HepG2 (cell line): Measurements from ENCODE around the gene MCM3AP. TPM values are rescaled to one million over a fixed set of nuclear protein-coding genes. Genes with fewer than 3 reads are reported as not detected.
A peak's percentile ranks its signal among the peaks of the same experiment; 100 is the strongest.

ENCODE experiments used
- ARNTL ChIP-seq: sonication (generic); formaldehyde crosslinking; IDR thresholded peaks from 2 replicates; pipeline ENCODE4 v1.4.0; 2020; ENCODE audit warnings: mild to moderate bottlenecking, missing genetic modification reagents
- EZH2 ChIP-seq: conservative IDR thresholded peaks from 2 replicates; pipeline ENCODE4 v1.6.1; 2012; ENCODE audit warnings: mild to moderate bottlenecking, low read depth, low read length, moderate library complexity
- FOSL1 ChIP-seq: sonication (generic); formaldehyde crosslinking; IDR thresholded peaks from 2 replicates; pipeline ENCODE4 v1.9.0; 2021; ENCODE audit warnings: missing genetic modification reagents, borderline replicate concordance
- KDM2A ChIP-seq: sonication (generic); formaldehyde crosslinking; IDR thresholded peaks from 2 replicates; pipeline ENCODE4 v1.4.0; 2020; ENCODE audit warnings: low read depth, missing genetic modification reagents, borderline replicate concordance
- MEIS1 ChIP-seq: sonication (generic); formaldehyde crosslinking; IDR thresholded peaks from 2 replicates; pipeline ENCODE4 v1.9.0; 2021; ENCODE audit warnings: mild to moderate bottlenecking, missing genetic modification reagents, moderate library complexity, borderline replicate concordance
- PAX8 ChIP-seq: sonication (generic); formaldehyde crosslinking; IDR thresholded peaks from 2 replicates; pipeline ENCODE4 v1.8.0; 2022; ENCODE audit warnings: mild to moderate bottlenecking, missing genetic modification reagents, borderline replicate concordance
- RELA ChIP-seq: sonication (generic); formaldehyde crosslinking; IDR thresholded peaks from 2 replicates; pipeline ENCODE4 v1.4.0; 2020; ENCODE audit warnings: missing genetic modification reagents
- RXRB ChIP-seq: IDR thresholded peaks from 2 replicates; pipeline ENCODE4 v1.6.1; 2016; ENCODE audit warnings: borderline replicate concordance, missing genetic modification reagents, missing compliant biosample characterization
- SOX13 ChIP-seq, 3 experiments: fragments of 450-650 bp in 1 of 3; sonication (generic) in 1 of 3; formaldehyde crosslinking in 1 of 3; IDR thresholded peaks in 2 of 3; conservative IDR thresholded peaks in 1 of 3; 2 replicates each; pipeline versions ENCODE4 v1.5.0 to v1.6.1; 2016 to 2020; ENCODE audit warnings: antibody characterized with exemption in 1 of 3, mild to moderate bottlenecking in 1 of 3, missing compliant biosample characterization in 1 of 3, missing genetic modification reagents in 1 of 3, moderate library complexity in 1 of 3
- SOX6 ChIP-seq, 2 experiments: fragments of 450-650 bp in 1 of 2; sonication (generic) in 1 of 2; formaldehyde crosslinking in 1 of 2; IDR thresholded peaks; 2 replicates each; pipeline versions ENCODE4 v1.4.0 to v1.6.1; 2017 to 2020; ENCODE audit warnings: antibody characterized with exemption in 1 of 2, mild to moderate bottlenecking in 1 of 2, missing genetic modification reagents in 1 of 2
- ZNF501 ChIP-seq: sonication (generic); formaldehyde crosslinking; IDR thresholded peaks from 2 replicates; pipeline ENCODE4 v1.5.1; 2020; ENCODE audit warnings: mild to moderate bottlenecking, moderate library complexity, missing genetic modification reagents
- ZNF510 ChIP-seq: sonication (generic); formaldehyde crosslinking; IDR thresholded peaks from 2 replicates; pipeline ENCODE4 v1.4.0; 2020; ENCODE audit warnings: low read depth, mild to moderate bottlenecking, missing genetic modification reagents
- ZNF879 ChIP-seq: sonication (generic); formaldehyde crosslinking; IDR thresholded peaks from 2 replicates; pipeline ENCODE4 v1.8.1; 2023; ENCODE audit warnings: missing genetic modification reagents
- ZSCAN30 ChIP-seq: sonication (generic); formaldehyde crosslinking; IDR thresholded peaks from 2 replicates; pipeline ENCODE4 v1.5.0; 2020; ENCODE audit warnings: mild to moderate bottlenecking, missing genetic modification reagents
- polyA plus RNA-seq, 8 experiments: library from polyadenylated mRNA; depleted of rRNA in 3 of 8; stranded (reverse) in 7 of 8; unstranded in 1 of 8; fragments of >200 nt; fragmentation: Illumina TruSeq in 4 of 8; extraction: Trizol in 4 of 8; gene quantifications; 2 replicates each; pipeline versions ENCODE4 v1.2.1 to v1.2.3, GENCODE V29; 2011 to 2016; ENCODE audit warnings: low read depth in 4 of 8, missing spikeins in 1 of 8, mixed read lengths in 1 of 8; ENCODE audit not compliant: insufficient read depth in 1 of 8
- total RNA-seq, 5 experiments: library from RNA; depleted of rRNA; stranded (reverse); fragments of >200 nt; fragmentation: Illumina TruSeq; extraction: Trizol; gene quantifications; 2 replicates each; pipeline ENCODE4 v1.2.3, GENCODE V29; 2016; ENCODE audit warnings: low read depth in 1 of 5
- TF ChIP-seq, protein P1 (sequence below): sonication (generic); formaldehyde crosslinking; IDR thresholded peaks from 2 replicates; pipeline ENCODE4 v1.8.0; 2022; ENCODE audit warnings: missing genetic modification reagents, mild to moderate bottlenecking, borderline replicate concordance
- TF ChIP-seq, protein P2 (sequence below): sonication (generic); formaldehyde crosslinking; IDR thresholded peaks from 2 replicates; pipeline ENCODE4 v1.4.0; 2020; ENCODE audit warnings: missing genetic modification reagents, borderline replicate concordance
- TF ChIP-seq, protein P3 (sequence below): sonication (generic); formaldehyde crosslinking; conservative IDR thresholded peaks from 2 replicates; pipeline ENCODE4 v1.4.0; 2020; ENCODE audit warnings: missing genetic modification reagents
- TF ChIP-seq, protein P4 (sequence below): sonication (generic); formaldehyde crosslinking; IDR thresholded peaks from 2 replicates; pipeline ENCODE4 v1.4.0; 2020; ENCODE audit warnings: missing genetic modification reagents

MCM3AP gene
- total and polyA plus RNA-seq, 2 of the 13 experiments (the other 11 are each of a cell fraction or from before 2014, with no cell fraction given): 27.0 to 54.7 TPM

DNA sequence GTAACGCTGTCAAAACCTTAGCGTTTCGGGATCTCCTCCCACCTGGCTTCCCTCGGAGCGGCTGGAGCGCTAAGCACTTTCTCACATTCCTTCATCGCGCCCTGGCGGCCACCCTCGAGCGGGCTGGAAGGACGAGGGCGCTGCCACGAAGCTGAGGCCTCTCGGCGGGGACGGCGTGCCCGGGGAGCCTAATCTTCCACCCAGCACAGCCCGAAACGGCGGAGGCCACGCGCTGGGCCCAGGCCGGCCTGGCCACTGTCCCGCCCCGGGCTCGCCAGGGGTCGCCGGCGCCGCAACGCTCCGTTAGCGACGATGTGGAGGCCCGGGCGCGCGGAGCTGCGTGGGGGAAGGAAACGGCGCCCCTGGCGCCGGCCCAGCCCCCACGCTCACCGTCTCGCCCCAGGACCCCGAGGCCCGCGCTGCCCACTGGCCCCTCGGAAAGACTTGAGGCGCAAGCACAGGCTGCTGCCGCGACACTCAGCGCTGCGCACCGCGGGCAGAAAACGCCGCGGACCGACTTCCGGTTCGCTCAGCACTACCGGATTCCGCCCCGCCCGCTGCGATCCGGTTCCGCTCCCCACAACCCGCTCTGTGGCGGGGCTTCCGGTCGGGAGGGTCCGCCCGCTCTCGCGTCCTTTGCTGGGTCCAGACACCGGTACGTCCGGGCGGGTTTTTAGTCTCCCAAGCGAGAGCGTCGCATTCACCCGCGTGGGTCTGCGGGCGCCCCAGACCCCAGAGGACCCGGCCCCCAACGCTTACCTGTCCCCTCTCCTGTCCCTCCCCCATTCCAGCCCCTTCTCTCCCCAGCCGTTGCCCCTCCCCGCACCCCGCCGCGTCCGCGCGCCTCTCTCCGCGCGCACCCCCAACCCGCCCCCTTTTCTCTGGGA lies 593 bp upstream of the MCM3AP start, which contains the start of gene YBEY (continued):
- 0 out of 2 replicates have a peak, but pooled peaks have one; percentile 16 for TF ChIP-seq ARNTL
- TF ChIP-seq MEIS1: no peak; the same call in 1 of the 2 replicates
- TF ChIP-seq, protein P1, sequence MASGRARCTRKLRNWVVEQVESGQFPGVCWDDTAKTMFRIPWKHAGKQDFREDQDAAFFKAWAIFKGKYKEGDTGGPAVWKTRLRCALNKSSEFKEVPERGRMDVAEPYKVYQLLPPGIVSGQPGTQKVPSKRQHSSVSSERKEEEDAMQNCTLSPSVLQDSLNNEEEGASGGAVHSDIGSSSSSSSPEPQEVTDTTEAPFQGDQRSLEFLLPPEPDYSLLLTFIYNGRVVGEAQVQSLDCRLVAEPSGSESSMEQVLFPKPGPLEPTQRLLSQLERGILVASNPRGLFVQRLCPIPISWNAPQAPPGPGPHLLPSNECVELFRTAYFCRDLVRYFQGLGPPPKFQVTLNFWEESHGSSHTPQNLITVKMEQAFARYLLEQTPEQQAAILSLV (CRISPR knock-in tag): peak; percentile 79; the same call in 1 of the 2 replicates
- TF ChIP-seq FOSL1 (CRISPR knock-in tag): no peak
- no peak; the same call in 1 of the 2 replicates for TF ChIP-seq SOX13 (IDR thresholded peaks at IDR 0.05)
- peak in 1 of 2 experiments; percentile 29; a peak in 2 of 4 replicates for TF ChIP-seq SOX13 (CRISPR knock-in tag; conservative IDR thresholded peaks at IDR 0.05 in 1 of 2, IDR thresholded peaks at IDR 0.05 in 1 of 2)
- peak; percentile 45 for TF ChIP-seq RXRB (CRISPR knock-in tag)
- TF ChIP-seq ZNF879 (CRISPR knock-in tag): no peak
- no peak for TF ChIP-seq ZNF510 (CRISPR knock-in tag)
- no peak for TF ChIP-seq ZSCAN30
- no peak for TF ChIP-seq RELA (CRISPR knock-in tag)
- TF ChIP-seq, protein P2, sequence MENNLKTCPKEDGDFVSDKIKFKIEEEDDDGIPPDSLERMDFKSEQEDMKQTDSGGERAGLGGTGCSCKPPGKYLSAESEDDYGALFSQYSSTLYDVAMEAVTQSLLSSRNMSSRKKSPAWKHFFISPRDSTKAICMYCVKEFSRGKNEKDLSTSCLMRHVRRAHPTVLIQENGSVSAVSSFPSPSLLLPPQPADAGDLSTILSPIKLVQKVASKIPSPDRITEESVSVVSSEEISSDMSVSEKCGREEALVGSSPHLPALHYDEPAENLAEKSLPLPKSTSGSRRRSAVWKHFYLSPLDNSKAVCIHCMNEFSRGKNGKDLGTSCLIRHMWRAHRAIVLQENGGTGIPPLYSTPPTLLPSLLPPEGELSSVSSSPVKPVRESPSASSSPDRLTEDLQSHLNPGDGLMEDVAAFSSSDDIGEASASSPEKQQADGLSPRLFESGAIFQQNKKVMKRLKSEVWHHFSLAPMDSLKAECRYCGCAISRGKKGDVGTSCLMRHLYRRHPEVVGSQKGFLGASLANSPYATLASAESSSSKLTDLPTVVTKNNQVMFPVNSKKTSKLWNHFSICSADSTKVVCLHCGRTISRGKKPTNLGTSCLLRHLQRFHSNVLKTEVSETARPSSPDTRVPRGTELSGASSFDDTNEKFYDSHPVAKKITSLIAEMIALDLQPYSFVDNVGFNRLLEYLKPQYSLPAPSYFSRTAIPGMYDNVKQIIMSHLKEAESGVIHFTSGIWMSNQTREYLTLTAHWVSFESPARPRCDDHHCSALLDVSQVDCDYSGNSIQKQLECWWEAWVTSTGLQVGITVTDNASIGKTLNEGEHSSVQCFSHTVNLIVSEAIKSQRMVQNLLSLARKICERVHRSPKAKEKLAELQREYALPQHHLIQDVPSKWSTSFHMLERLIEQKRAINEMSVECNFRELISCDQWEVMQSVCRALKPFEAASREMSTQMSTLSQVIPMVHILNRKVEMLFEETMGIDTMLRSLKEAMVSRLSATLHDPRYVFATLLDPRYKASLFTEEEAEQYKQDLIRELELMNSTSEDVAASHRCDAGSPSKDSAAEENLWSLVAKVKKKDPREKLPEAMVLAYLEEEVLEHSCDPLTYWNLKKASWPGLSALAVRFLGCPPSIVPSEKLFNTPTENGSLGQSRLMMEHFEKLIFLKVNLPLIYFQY (CRISPR knock-in tag): 0 out of 2 replicates have a peak, but pooled peaks have one; percentile 78
- no peak for TF ChIP-seq EZH2
- peak; percentile 97 for TF ChIP-seq KDM2A (CRISPR knock-in tag)
- TF ChIP-seq SOX6 (IDR thresholded peaks at IDR 0.05): no peak
- TF ChIP-seq SOX6 (CRISPR knock-in tag; IDR thresholded peaks at IDR 0.05): no peak; the same call in 1 of the 2 replicates
- TF ChIP-seq, protein P3, sequence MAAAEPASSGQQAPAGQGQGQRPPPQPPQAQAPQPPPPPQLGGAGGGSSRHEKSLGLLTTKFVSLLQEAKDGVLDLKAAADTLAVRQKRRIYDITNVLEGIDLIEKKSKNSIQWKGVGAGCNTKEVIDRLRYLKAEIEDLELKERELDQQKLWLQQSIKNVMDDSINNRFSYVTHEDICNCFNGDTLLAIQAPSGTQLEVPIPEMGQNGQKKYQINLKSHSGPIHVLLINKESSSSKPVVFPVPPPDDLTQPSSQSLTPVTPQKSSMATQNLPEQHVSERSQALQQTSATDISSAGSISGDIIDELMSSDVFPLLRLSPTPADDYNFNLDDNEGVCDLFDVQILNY: peak; percentile 36; the same call in 1 of the 2 replicates
- TF ChIP-seq, protein P4, sequence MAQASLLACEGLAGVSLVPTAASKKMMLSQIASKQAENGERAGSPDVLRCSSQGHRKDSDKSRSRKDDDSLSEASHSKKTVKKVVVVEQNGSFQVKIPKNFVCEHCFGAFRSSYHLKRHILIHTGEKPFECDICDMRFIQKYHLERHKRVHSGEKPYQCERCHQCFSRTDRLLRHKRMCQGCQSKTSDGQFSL (CRISPR knock-in tag): no peak
- TF ChIP-seq PAX8 (CRISPR knock-in tag): peak; percentile 39; the same call in 1 of the 2 replicates
- peak; percentile 75 for TF ChIP-seq ZNF501 (CRISPR knock-in tag)
